Measurements from ENCODE around the gene TBR1.

Gene TBR1

GRCh38 chr2:161432107-161432506, 16.0 kb downstream of the TBR1 start:
- H3K27ac ChIP-seq, result no peak overlapping the region
- TF ChIP-seq, protein P1, sequence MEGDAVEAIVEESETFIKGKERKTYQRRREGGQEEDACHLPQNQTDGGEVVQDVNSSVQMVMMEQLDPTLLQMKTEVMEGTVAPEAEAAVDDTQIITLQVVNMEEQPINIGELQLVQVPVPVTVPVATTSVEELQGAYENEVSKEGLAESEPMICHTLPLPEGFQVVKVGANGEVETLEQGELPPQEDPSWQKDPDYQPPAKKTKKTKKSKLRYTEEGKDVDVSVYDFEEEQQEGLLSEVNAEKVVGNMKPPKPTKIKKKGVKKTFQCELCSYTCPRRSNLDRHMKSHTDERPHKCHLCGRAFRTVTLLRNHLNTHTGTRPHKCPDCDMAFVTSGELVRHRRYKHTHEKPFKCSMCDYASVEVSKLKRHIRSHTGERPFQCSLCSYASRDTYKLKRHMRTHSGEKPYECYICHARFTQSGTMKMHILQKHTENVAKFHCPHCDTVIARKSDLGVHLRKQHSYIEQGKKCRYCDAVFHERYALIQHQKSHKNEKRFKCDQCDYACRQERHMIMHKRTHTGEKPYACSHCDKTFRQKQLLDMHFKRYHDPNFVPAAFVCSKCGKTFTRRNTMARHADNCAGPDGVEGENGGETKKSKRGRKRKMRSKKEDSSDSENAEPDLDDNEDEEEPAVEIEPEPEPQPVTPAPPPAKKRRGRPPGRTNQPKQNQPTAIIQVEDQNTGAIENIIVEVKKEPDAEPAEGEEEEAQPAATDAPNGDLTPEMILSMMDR (conservative IDR thresholded peaks at IDR 0.05), result no peak
- TF ChIP-seq ZFX (IDR thresholded peaks at IDR 0.05), result no peak

DNA sequence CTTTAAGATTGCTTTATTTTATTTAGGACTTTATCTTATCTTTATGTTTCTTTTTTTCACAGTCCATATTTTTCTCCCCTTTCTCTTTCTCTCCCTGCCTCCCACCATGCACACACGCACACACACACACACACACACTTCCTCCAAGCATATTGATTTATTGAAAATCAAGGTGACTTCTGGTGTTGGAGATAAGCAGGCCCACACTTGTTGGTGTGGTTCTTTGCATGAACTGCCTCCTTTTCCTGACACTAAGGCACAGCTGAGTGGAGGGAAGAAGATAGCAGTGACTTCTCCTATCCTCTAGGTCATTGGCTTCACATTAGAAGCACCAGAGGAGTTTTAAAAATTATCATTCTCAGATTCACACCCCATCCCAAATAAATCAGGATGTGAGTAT, 18.0 kb downstream of the TBR1 start:
- no peak overlapping the region for H3K27ac ChIP-seq
- no peak for TF ChIP-seq ZFX (IDR thresholded peaks at IDR 0.05)
- TF ChIP-seq, protein P1 (conservative IDR thresholded peaks at IDR 0.05), result no peak

GRCh38 chr2:161436411-161436810, 20.3 kb downstream of the TBR1 start:
- TF ChIP-seq, protein P1 (conservative IDR thresholded peaks at IDR 0.05), result no peak
- no peak for TF ChIP-seq ZFX (IDR thresholded peaks at IDR 0.05)
- no peak overlapping the region for H3K27ac ChIP-seq

DNA sequence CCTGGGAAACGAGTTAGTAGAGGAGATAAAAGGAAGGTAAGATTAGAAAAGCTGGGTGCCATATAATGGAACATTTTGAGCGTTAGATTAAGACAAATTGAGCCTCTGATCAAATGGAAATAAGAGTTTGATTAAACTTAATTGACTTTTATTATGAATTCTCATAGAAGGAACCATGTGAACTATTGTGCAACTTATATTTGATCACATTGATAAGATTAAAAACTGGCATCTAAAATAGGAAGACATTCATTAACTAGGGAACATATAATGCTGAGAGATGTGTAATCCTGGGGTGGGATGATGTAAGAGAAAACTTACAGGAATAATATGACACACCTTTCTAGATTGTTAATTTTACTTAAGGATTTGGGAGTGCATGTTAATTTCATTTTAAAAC, 22.5 kb downstream of the TBR1 start:
- H3K27ac ChIP-seq, result no peak overlapping the region
- TF ChIP-seq, protein P1 (conservative IDR thresholded peaks at IDR 0.05), result no peak
- no peak for TF ChIP-seq ZFX (IDR thresholded peaks at IDR 0.05)

DNA sequence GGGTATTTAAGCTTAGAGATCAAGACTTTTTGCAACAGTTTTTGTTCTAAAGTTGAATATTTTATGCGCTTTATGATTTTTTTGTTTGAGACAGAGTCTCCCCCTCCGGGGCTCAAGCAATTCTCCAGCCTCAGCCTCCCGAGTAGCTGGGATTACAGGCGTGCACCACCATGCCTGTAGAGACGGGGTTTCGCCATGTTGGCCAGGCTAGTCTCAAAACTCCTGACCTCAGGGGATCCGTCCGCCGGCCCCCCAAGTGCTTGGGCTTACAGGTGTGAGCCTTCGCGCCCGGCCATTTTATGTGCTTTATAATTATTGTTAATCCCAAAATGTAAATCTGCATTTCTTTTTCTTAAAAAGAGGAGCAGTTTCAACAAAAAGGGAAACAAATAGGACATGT, 29.0 kb downstream of the TBR1 start:
- TF ChIP-seq, protein P1 (conservative IDR thresholded peaks at IDR 0.05), result no peak
- no peak for TF ChIP-seq ZFX (IDR thresholded peaks at IDR 0.05)
- no peak overlapping the region for H3K27ac ChIP-seq

GRCh38 chr2:161448431-161448830, 32.3 kb downstream of the TBR1 start:
- no peak overlapping the region for H3K27ac ChIP-seq
- TF ChIP-seq, protein P1 (conservative IDR thresholded peaks at IDR 0.05), result no peak
- TF ChIP-seq ZFX (IDR thresholded peaks at IDR 0.05), result no peak

DNA sequence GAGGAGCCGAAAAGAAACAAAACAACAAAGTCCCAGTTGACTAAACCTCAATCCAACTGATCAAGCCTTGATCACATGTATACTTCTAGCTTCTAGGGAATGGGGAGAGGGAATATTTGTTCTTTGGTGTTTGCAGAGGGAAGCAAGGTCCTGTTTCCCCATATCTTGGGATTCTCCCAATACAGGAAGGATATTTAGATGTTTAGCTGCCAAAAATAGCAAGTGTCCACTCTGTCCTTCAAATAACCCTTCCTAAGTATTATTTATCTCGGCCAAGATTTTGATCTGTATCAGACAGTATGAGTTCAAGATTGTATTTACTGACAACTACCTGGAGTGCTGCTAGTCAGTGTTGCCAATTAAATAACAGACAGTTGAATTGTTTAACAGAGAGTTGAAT, 55.5 kb downstream of the TBR1 start:
- TF ChIP-seq ZFX (IDR thresholded peaks at IDR 0.05), result no peak
- TF ChIP-seq, protein P1 (conservative IDR thresholded peaks at IDR 0.05), result no peak
- H3K27ac ChIP-seq, result no peak overlapping the region
